Measurements from ENCODE around the gene PROM1.

PROM1 gene

DNA sequence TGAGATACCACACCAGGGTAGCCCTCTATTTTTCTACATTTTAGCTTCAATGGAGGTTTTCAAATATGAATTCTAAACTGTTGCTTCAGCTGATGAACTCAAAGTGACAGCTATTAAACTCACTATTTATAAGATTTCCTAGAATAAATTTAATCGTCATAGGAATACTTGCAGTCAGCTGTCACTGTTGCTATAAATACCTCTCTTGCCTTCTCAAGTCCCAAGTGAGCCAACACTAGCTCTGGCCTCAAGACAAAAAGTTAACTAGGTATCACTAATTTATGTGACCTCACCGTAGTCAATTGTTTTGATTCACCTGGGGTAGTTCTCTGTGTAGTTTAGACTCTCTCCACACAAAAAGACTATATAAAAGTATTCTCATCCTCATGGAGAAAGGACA lies 34.3 kb upstream of the PROM1 start:
- Histone ChIP-seq H4K12ac (ENCODE audit: low read depth, low read length) (no peak overlapping the region), H3K14ac (ENCODE audit: low read length) (no peak overlapping the region), H2BK12ac (ENCODE audit: low read length) (no peak overlapping the region), H3K23ac (ENCODE audit: low read length) (no peak overlapping the region), H3K4me1 (ENCODE audit: control insufficient read depth in 1 of 2, insufficient read depth in 2 of 2, low read length in 2 of 2) (no peaks in the 10 kb centered on the region), H4K91ac (ENCODE audit: low read depth, low read length) (no peak overlapping the region), H2BK120ac (ENCODE audit: insufficient read depth, low read length, poor library complexity) (no peak overlapping the region), H3K79me2 (ENCODE audit: control insufficient read depth, insufficient read depth, low read length, poor library complexity) (no peaks in the 10 kb centered on the region), H3K79me1 (ENCODE audit: low read length) (no peaks in the 10 kb centered on the region), H2AFZ (ENCODE audit: insufficient read depth, low read length, poor library complexity) (no peak overlapping the region), H3K27me3 (ENCODE audit: insufficient read depth, low read length) (no peaks in the 10 kb centered on the region), H3K4me3 (ENCODE audit: low read depth, low read length) (no peak overlapping the region), H3K4me2 (ENCODE audit: low read length) (no peak overlapping the region), H3K9me3 (ENCODE audit: insufficient read depth, low read depth, low read length) (no peaks in the 10 kb centered on the region), H2AK5ac (ENCODE audit: low read length) (no peak overlapping the region), H3K9ac (ENCODE audit: low read length) (no peak overlapping the region), H3K36me3 (ENCODE audit: control insufficient read depth in 1 of 2, insufficient read depth in 2 of 2, low read length in 2 of 2) (no peaks in the 10 kb centered on the region), H4K8ac (ENCODE audit: low read depth, low read length) (no peak overlapping the region), H2BK5ac (ENCODE audit: low read depth, low read length, poor library complexity) (no peak overlapping the region), H3K18ac (ENCODE audit: low read length) (no peak overlapping the region), H3K27ac (ENCODE audit: low read depth, low read length) (no peak overlapping the region), H3K4ac (ENCODE audit: low read depth, low read length) (no peak overlapping the region)
- DNase-seq, result no peak
- WGBS (ENCODE audit: extremely low coverage, insufficient coverage, insufficient read length), result no CpG with 5 or more reads among the region's 2 CpGs

GRCh38 chr4:16117164-16117563 lies 33.3 kb upstream of the PROM1 start:
- WGBS (ENCODE audit: extremely low coverage, insufficient coverage, insufficient read length), result no CpG with 5 or more reads among the region's 5 CpGs
- Histone ChIP-seq H2AK5ac (ENCODE audit: low read length) (no peak overlapping the region), H4K8ac (ENCODE audit: low read depth, low read length) (no peak overlapping the region), H3K4me2 (ENCODE audit: low read length) (no peak overlapping the region), H3K4ac (ENCODE audit: low read depth, low read length) (no peak overlapping the region), H3K4me3 (ENCODE audit: low read depth, low read length) (no peak overlapping the region), H3K4me1 (ENCODE audit: control insufficient read depth in 1 of 2, insufficient read depth in 2 of 2, low read length in 2 of 2) (no peaks in the 10 kb centered on the region), H3K79me1 (ENCODE audit: low read length) (no peaks in the 10 kb centered on the region), H3K79me2 (ENCODE audit: control insufficient read depth, insufficient read depth, low read length, poor library complexity) (no peaks in the 10 kb centered on the region), H4K12ac (ENCODE audit: low read depth, low read length) (no peak overlapping the region), H3K27ac (ENCODE audit: low read depth, low read length) (no peak overlapping the region), H2BK12ac (ENCODE audit: low read length) (no peak overlapping the region), H2BK120ac (ENCODE audit: insufficient read depth, low read length, poor library complexity) (no peak overlapping the region), H3K18ac (ENCODE audit: low read length) (no peak overlapping the region), H3K36me3 (ENCODE audit: control insufficient read depth in 1 of 2, insufficient read depth in 2 of 2, low read length in 2 of 2) (no peaks in the 10 kb centered on the region), H3K23ac (ENCODE audit: low read length) (no peak overlapping the region), H3K9ac (ENCODE audit: low read length) (no peak overlapping the region), H2AFZ (ENCODE audit: insufficient read depth, low read length, poor library complexity) (no peak overlapping the region), H3K9me3 (ENCODE audit: insufficient read depth, low read depth, low read length) (no peaks in the 10 kb centered on the region), H3K14ac (ENCODE audit: low read length) (no peak overlapping the region), H4K91ac (ENCODE audit: low read depth, low read length) (no peak overlapping the region), H3K27me3 (ENCODE audit: insufficient read depth, low read length) (no peaks in the 10 kb centered on the region), H2BK5ac (ENCODE audit: low read depth, low read length, poor library complexity) (no peak overlapping the region)
- DNase-seq, result no peak

GRCh38 chr4:16116493-16116990 lies 32.7 kb upstream of the PROM1 start:
- H3K36me3 ChIP-seq (ENCODE audit: control insufficient read depth in 1 of 2, insufficient read depth in 2 of 2, low read length in 2 of 2), result no peaks in the 10 kb centered on the region
- no peak for DNase-seq
- H3K4me3 ChIP-seq (ENCODE audit: low read depth, low read length), result no peak overlapping the region
- H4K8ac ChIP-seq (ENCODE audit: low read depth, low read length), result no peak overlapping the region
- WGBS (ENCODE audit: extremely low coverage, insufficient coverage, insufficient read length), result no CpG with 5 or more reads among the region's 3 CpGs
- H2AK5ac ChIP-seq (ENCODE audit: low read length), result no peak overlapping the region
- H3K23ac ChIP-seq (ENCODE audit: low read length), result no peak overlapping the region
- no peak overlapping the region for H4K91ac ChIP-seq (ENCODE audit: low read depth, low read length)
- H3K79me2 ChIP-seq (ENCODE audit: control insufficient read depth, insufficient read depth, low read length, poor library complexity), result no peaks in the 10 kb centered on the region
- no peaks in the 10 kb centered on the region for H3K9me3 ChIP-seq (ENCODE audit: insufficient read depth, low read depth, low read length)
- no peaks in the 10 kb centered on the region for H3K27me3 ChIP-seq (ENCODE audit: insufficient read depth, low read length)
- no peak overlapping the region for H2BK120ac ChIP-seq (ENCODE audit: insufficient read depth, low read length, poor library complexity)
- H4K12ac ChIP-seq (ENCODE audit: low read depth, low read length), result no peak overlapping the region
- H2BK5ac ChIP-seq (ENCODE audit: low read depth, low read length, poor library complexity), result no peak overlapping the region
- no peak overlapping the region for H3K4me2 ChIP-seq (ENCODE audit: low read length)
- no peaks in the 10 kb centered on the region for H3K79me1 ChIP-seq (ENCODE audit: low read length)
- no peak overlapping the region for H3K14ac ChIP-seq (ENCODE audit: low read length)
- H2BK12ac ChIP-seq (ENCODE audit: low read length), result no peak overlapping the region
- H3K4ac ChIP-seq (ENCODE audit: low read depth, low read length), result no peak overlapping the region
- H3K9ac ChIP-seq (ENCODE audit: low read length), result no peak overlapping the region
- no peaks in the 10 kb centered on the region for H3K4me1 ChIP-seq (ENCODE audit: control insufficient read depth in 1 of 2, insufficient read depth in 2 of 2, low read length in 2 of 2)
- H3K27ac ChIP-seq (ENCODE audit: low read depth, low read length), result no peak overlapping the region
- H2AFZ ChIP-seq (ENCODE audit: insufficient read depth, low read length, poor library complexity), result no peak overlapping the region
- no peak overlapping the region for H3K18ac ChIP-seq (ENCODE audit: low read length)

DNA sequence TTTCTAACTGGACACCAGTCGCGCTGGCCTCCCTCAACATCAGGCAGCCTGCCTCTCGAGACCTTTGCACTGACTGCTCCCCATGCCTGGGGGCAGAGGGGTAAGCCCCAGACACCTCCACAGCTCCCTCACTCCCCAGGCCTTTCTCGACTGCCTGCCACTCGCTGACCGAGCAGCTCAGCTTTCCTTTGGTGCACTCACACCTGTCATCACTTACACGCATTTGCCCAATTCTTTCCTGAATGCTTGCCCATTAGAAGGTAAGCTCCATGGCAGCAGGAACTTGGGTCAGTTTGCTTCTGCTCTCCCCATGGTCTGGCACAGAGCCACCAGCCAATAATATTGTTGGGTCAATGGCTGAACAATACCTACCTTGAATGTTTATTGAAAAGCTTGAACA lies 32.2 kb upstream of the PROM1 start:
- H2AFZ ChIP-seq (ENCODE audit: insufficient read depth, low read length, poor library complexity), result no peak overlapping the region
- no peak overlapping the region for H2BK5ac ChIP-seq (ENCODE audit: low read depth, low read length, poor library complexity)
- no peaks in the 10 kb centered on the region for H3K36me3 ChIP-seq (ENCODE audit: control insufficient read depth in 1 of 2, insufficient read depth in 2 of 2, low read length in 2 of 2)
- no peak overlapping the region for H3K4me3 ChIP-seq (ENCODE audit: low read depth, low read length)
- no peak overlapping the region for H3K18ac ChIP-seq (ENCODE audit: low read length)
- H3K4me1 ChIP-seq (ENCODE audit: control insufficient read depth in 1 of 2, insufficient read depth in 2 of 2, low read length in 2 of 2), result no peaks in the 10 kb centered on the region
- H4K91ac ChIP-seq (ENCODE audit: low read depth, low read length), result no peak overlapping the region
- H3K23ac ChIP-seq (ENCODE audit: low read length), result no peak overlapping the region
- H4K12ac ChIP-seq (ENCODE audit: low read depth, low read length), result no peak overlapping the region
- H3K4ac ChIP-seq (ENCODE audit: low read depth, low read length), result no peak overlapping the region
- DNase-seq, result no peak
- H4K8ac ChIP-seq (ENCODE audit: low read depth, low read length), result no peak overlapping the region
- no peak overlapping the region for H3K27ac ChIP-seq (ENCODE audit: low read depth, low read length)
- H3K4me2 ChIP-seq (ENCODE audit: low read length), result no peak overlapping the region
- H3K79me2 ChIP-seq (ENCODE audit: control insufficient read depth, insufficient read depth, low read length, poor library complexity), result no peaks in the 10 kb centered on the region
- H3K9ac ChIP-seq (ENCODE audit: low read length), result no peak overlapping the region
- no peaks in the 10 kb centered on the region for H3K27me3 ChIP-seq (ENCODE audit: insufficient read depth, low read length)
- H2BK12ac ChIP-seq (ENCODE audit: low read length), result no peak overlapping the region
- no peak overlapping the region for H2AK5ac ChIP-seq (ENCODE audit: low read length)
- H3K9me3 ChIP-seq (ENCODE audit: insufficient read depth, low read depth, low read length), result no peaks in the 10 kb centered on the region
- no peak overlapping the region for H3K14ac ChIP-seq (ENCODE audit: low read length)
- no CpG with 5 or more reads among the region's 7 CpGs for WGBS (ENCODE audit: extremely low coverage, insufficient coverage, insufficient read length)
- H3K79me1 ChIP-seq (ENCODE audit: low read length), result no peaks in the 10 kb centered on the region
- no peak overlapping the region for H2BK120ac ChIP-seq (ENCODE audit: insufficient read depth, low read length, poor library complexity)

Measured in trophoblast cell (in vitro differentiated cells and primary cell).